Stimulated activated CD8-positive, alpha-beta memory T cell treated with anti-CD3 and anti-CD28 coated beads, Interleukin-15, amount 100 ng/mL, for 24 hours (primary cell): Measurements from ENCODE around the gene KBTBD12.
"Not testable (repeated sequence)": the region's sequence is repeated elsewhere in the genome, so short reads cannot be mapped to it uniquely, and the experiment has no call there.

Source experiments
- DNase-seq: peaks from one replicate; pipeline ENCODE4 v3.0.0-alpha.2; 2020; ENCODE audit warnings: low read depth

KBTBD12 gene

GRCh38 chr3:127905556-127905955, 9.5 kb upstream of the KBTBD12 start:
- DNase-seq, result no peak

- not testable (repeated sequence) for DNase-seq
Observed at GRCh38 chr3:127906653-127907052, 8.4 kb upstream of the KBTBD12 start.

- DNase-seq, result no peak
Observed at GRCh38 chr3:127908202-127908601, 6.8 kb upstream of the KBTBD12 start.

- DNase-seq, result no peak
Observed at GRCh38 chr3:127908951-127909350, 6.1 kb upstream of the KBTBD12 start.

DNA sequence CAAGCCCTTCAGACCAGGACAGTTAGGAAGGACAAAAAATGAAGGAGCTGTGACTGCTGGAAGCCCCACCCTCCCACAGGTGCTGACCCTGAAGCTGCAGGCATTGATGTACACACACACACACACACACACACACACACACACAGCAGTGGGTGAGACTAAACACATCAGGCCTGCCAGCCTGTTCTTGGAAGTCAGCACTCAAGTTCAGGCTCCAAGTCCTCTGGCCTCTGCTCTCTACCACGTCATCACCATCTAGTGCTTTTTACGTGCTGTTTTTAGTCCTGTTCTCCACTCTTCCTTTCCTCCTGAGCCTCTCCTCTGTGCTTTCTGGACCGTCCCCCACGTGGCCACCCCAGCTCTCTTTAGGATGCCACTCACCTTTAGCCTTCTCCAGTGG, 5.4 kb upstream of the KBTBD12 start:
- no peak for DNase-seq

DNA sequence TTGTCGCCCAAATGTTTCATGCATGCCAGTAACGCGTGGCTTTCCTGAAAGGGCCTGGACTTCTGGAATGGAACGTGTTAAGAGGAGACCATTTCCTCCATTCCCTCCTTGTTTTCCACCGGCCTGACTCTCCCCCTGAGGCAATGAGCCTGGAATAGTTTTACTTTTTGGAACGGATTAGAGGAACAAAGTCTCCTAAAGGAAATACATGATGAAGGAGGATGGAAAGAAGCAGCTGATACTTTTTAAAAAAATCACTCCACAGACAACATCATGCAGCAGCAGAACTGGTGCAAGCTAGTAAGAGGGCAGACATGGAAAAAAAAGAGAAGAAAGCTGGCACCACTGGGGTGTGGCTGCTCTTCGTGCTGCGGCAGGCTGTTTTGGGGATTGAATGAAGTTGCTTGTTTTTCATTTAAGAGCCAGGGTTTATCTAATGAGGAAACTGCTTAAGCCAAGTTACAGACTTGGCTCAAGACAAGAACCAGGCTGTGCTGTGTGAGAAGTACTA, 3.6 kb upstream of the KBTBD12 start:
- DNase-seq, result no peak

DNA sequence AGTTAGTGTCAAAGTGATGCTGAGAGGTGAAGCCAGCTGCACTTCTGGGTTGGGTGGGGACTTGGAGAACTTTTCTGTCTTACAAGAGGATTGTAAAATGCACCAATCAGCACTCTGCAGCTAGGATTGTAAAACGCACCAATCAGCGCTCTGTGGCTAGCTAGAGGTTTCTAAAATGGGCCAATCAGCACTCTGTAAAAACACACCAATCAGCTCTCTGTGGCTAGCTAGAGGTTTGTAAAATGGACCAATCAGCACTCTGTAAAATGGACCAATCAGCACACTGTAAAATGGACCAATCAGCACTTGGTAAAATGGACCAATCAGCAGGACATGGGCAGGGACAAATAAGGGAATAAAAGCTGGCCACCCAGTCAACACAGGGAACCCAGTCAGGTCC, 1.2 kb upstream of the KBTBD12 start:
- not testable (repeated sequence) for DNase-seq

- DNase-seq, result no peak
Observed at GRCh38 chr3:127914584-127914983, 448 bp upstream of the KBTBD12 start.

GRCh38 chr3:127915937-127916493, 983 bp downstream of the KBTBD12 start:
- DNase-seq, result no peak

DNA sequence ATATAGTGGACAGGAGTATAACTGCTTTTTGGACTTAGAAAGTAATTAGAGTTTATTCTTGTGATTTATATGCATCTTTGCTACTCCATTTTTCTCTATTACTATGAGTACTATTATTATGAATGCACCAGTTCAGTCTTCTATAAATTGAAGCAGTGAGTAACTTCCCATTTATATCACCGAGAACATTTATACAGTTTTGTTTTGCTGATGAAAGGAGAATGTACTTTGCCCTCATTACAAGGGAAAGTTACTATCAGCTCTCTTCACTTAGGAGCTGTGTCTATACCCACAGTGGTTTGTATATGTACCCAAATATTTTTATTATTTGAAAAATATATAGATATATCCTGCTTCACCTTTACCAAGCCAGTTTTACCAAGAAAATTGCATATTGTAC, 5.7 kb downstream of the KBTBD12 start:
- no peak for DNase-seq

DNA sequence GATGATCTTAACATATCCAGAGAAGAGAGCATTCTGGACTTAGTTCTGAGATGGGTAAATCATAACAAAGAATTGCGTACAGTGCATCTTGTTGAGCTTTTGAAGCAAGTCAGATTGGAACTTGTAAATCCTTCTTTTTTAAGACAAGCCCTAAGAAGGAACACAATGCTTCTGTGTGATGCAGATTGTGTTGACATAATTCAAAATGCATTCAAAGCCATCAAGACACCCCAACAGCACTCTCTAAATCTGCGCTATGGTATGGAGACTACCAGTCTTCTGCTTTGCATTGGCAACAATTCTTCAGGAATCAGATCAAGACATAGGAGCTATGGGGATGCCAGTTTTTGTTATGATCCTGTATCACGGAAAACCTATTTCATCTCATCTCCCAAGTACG, 8.6 kb downstream of the KBTBD12 start:
- DNase-seq, result no peak

GRCh38 chr3:127925384-127925783, 10.4 kb downstream of the KBTBD12 start:
- DNase-seq, result no peak

DNA sequence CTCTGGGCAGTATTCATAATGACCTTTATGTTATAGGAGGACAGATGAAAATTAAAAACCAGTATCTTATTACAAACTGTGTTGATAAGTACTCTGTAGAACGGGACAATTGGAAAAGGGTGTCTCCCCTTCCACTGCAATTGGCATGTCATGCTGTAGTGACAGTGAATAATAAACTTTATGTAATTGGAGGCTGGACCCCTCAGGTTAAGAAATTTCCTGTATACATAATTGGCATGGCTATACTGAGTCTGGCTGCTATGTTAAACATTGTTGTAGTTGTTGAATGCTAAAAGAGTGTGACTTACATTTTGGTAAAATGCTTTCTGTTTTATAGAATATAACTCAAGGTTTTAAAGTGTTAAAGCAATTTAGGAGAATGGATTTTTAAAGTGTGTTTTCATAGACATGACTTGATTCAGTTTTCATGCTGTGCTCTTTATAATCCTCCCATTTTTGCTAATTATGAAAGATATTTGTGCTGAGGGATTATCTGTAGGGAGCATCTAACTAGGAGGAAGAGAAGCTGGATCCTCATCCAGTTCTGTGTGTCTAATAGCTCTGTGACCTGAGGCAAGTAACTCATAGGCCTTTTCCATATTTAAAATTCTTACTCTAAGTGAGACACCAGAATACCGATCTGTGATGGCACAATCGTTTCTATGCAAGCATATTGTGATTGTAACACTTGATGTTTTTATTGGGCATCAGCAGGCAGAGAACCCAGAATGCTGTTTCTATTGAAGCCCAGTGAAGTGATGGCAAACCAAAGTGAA, 13.0 kb downstream of the KBTBD12 start:
- no peak for DNase-seq

DNA sequence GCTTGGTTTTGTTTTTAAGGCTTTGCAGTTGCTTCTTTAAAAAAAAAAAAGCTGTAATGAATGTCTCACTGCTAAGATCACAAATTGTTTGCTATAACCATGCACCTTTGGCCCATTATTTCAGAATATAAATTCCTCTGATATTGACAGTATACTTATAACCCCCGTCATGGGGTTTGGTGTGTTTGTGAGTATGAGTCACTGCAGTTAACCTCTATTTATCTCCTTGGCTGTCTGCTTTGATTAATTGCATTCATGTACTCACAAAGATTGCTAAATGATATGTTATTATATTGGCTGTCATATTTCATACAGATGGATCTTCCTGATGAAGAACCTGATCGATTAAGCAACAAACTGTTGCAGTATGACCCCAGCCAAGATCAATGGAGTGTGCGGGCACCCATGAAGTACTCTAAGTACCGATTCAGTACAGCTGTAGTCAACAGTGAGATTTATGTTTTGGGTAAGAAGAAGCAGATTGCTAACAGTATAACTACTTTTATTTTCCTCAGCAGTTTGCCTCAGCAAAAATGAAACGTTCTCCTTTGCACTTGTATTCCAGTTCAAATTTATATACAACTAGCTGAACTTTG, 14.9 kb downstream of the KBTBD12 start:
- DNase-seq, result no peak

- no peak for DNase-seq
Observed at GRCh38 chr3:127933396-127933795, 18.4 kb downstream of the KBTBD12 start.

DNA sequence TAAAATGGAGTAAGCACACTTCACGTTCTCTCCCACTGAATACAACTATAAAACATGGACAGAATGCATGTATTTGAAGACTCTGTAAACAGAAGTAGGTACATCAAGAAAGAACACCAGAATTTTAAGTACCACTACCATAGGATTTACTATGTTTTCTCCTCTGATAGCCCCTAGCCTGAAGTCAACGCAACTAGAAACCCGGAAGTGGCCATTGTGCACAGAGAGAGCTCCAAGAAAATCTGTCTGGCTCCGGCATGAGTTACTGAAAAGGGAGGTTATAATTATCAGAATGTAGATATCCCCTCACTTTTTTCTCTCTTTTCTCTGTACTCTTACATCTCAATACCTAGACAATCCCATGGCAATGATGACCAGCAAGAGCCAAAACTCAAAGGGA, 23.8 kb downstream of the KBTBD12 start:
- DNase-seq, result no peak

DNA sequence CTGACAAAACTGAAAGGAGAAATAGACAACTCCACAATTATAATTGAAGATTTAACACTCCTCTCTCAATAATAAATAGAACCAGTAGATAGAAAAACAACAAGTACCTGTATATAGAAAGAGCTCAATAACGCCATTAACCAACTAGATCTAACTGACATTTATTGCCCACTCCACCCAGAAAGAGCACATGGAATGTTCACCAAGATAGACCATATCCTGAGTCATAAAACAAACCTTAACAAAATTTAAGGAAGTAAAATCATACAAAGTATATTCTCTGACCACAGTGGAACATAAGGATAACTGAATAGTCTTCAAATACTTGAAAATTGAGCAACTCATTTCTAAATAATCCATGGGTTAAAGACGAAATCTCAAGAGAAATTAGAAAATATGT, 25.1 kb downstream of the KBTBD12 start:
- no peak for DNase-seq

- no peak for DNase-seq
Observed at GRCh38 chr3:127942613-127943012, 27.6 kb downstream of the KBTBD12 start.

DNA sequence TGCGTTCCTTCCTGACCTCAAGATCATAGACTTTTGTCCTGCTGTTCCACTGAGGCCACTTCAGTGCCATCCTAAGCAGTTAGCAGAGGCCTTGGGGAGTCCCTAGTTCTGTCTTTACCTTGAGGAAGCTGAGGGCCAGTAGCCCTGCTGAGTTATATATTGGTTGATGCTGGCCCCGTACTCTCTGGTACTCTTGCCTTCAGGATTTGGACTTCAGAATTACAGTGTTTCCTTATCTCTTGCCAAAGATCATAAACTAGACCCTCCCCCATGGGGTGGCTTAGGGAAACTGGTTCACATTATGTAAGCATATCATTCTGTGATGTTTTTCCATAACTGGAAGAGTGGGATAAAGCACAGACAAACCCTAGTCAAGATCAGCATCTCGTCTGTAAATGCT, 33.2 kb downstream of the KBTBD12 start:
- DNase-seq, result no peak

DNA sequence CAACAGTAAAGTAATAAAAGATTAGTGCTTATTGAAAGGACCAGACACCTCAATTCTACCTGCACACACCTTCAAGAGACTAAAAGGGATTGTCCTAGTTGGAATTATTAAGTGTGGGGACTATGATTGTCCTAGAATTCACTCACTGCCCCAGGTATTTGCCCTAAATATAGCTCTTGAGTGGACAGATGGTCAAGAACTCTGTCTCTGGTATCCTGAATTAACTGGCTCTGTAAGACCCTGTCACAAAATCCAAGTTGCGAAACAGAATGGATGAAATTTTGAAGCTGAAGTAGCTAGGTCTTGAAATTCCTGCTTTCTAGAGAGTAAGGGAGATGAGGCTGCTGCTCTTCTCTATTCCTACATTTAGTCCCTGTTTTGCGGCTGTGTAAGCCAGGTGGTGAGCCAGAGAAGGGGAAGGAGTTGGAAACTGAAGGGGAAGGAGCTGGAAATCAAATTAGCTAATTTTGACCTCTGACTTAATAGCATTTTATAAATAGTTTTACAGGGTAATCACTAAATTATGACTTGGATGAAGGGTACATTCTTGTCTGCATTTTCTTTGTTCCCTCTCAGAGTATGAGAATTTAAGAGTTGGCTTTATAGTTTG, 34.5 kb downstream of the KBTBD12 start:
- no peak for DNase-seq

DNA sequence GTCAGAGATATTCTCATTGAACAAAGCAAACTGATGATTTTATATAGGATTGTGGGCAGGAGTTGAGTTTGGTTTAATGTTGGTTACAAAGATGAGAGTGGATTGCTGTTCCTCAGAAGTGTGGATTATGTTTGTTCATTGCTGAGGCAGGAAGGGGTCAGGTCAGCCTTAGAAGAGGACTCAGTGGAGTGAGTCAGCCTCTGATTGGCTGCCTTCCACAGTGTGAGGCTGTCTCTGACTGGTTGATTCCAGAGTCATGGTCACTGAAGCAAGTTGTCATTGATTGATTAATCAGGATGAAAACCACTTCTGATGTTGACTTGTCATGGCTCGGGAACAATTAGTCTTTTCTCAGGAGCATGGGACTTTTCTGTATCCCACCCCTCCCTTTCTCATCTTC, 36.2 kb downstream of the KBTBD12 start:
- no peak for DNase-seq

DNA sequence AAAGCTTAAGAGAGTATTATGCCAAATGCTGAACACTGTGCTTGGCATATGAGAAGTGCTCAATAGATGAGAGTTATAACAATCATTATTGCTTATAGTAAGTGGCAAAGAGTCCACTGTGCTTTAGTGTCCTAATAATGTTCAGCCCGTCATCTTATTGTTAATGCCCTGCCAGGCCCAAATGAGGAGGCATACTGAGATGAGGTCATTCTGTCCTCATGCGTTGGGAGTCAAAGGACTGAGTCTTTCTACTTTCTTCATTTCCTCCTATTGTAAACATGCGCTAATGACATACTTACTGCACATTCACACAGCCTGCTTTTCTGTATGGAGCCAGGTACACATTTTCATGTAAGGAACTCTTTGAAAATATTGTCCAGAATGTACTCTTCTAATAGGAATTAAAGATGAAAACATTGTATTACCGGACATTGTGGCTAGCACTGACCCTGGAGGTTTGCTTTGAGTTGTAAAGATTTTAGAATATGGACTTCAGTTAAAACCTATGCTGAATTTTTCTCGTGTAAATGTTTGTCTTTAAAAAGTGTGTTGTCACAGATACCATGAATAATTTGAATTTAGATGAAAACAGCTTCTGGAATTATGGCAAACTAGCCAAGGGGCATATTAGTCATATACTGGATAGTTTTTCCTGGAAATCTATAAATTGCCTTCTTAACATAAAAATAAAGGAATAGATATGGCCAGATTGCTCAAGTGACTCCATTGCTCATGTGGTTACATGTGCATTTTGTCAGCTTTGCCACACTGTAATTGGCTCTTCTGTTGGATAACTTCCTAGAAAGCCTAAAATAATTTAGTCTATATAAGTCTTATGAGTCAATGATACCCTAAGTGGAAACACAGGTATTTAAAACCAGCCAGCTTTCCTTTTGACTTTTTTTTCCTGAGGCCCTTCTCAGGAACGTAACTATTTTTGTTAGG, 38.3 kb downstream of the KBTBD12 start:
- no peak for DNase-seq
